ENCODE measurements around the gene CDC42SE2.
"Not testable (repeated sequence)": the region's sequence is repeated elsewhere in the genome, so short reads cannot be mapped to it uniquely, and the experiment has no call there.

The CDC42SE2 gene

DNA sequence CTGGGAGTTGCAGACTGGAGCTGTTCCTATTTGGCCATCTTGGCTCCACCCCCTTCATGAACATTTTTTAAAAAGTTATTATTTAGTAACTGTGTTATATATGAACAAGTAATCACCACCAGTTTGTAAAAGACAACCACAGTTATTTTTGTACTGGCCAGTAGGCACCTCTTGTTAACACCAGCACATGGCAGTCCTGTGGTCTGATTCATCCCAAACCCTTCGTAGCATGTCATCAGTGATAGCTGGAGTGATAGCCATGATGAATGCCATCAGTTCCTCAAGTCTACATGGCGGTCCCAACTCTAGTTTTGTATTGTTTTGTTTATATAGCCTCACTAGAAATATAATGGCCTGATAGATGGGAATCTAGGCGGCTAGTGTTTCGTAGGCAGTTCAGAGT, 74.2 kb downstream of the CDC42SE2 start:
- TF ChIP-seq, protein P1, sequence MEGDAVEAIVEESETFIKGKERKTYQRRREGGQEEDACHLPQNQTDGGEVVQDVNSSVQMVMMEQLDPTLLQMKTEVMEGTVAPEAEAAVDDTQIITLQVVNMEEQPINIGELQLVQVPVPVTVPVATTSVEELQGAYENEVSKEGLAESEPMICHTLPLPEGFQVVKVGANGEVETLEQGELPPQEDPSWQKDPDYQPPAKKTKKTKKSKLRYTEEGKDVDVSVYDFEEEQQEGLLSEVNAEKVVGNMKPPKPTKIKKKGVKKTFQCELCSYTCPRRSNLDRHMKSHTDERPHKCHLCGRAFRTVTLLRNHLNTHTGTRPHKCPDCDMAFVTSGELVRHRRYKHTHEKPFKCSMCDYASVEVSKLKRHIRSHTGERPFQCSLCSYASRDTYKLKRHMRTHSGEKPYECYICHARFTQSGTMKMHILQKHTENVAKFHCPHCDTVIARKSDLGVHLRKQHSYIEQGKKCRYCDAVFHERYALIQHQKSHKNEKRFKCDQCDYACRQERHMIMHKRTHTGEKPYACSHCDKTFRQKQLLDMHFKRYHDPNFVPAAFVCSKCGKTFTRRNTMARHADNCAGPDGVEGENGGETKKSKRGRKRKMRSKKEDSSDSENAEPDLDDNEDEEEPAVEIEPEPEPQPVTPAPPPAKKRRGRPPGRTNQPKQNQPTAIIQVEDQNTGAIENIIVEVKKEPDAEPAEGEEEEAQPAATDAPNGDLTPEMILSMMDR (IDR thresholded peaks at IDR 0.05; ENCODE audit: insufficient read depth, low read depth, low read length, missing control alignments) = no peak
- no peak for DNase-seq (ENCODE audit: low read depth)
- H3K4me3 ChIP-seq (ENCODE audit: low read length) = no peak overlapping the region

DNA sequence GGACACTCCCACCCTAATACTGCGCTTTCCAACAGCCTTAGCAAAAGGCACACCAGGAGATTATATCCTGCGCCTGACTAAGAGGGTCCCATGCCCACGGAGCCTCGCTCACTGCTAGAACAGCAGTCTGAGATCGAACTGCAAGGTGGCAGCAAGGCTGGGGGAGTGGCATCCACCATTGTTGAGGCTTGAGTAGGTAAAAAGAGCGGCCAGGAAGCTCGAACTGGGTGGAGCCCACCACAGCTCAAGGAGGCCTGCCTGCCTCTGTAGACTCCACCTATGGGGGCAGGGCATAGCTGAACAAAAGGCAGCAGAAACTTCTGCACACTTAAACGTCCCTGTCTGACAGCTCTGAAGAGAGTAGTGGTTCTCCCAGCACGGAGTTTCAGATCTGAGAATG, 80.4 kb downstream of the CDC42SE2 start:
- DNase-seq (ENCODE audit: low read depth); H3K4me3 ChIP-seq (ENCODE audit: low read length): not testable (repeated sequence)

DNA sequence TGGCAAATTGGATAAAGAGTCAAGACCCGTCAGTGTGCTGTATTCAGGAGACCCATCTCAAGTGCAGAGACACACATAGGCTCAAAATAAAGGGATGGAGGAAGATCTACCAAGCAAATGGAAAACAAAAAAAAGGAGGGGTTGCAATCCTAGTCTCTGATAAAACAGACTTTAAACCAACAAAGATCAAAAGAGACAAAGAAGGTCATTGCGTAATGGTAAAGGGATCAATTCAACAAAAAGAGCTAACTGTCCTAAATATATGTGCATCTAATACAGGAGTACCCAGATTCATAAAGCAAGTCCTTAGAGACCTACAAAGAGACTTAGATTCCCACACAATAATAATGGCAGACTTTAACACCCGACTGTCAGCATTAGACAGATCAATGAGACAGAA, 82.4 kb downstream of the CDC42SE2 start:
- DNase-seq (ENCODE audit: low read depth); H3K4me3 ChIP-seq (ENCODE audit: low read length): not testable (repeated sequence)

DNA sequence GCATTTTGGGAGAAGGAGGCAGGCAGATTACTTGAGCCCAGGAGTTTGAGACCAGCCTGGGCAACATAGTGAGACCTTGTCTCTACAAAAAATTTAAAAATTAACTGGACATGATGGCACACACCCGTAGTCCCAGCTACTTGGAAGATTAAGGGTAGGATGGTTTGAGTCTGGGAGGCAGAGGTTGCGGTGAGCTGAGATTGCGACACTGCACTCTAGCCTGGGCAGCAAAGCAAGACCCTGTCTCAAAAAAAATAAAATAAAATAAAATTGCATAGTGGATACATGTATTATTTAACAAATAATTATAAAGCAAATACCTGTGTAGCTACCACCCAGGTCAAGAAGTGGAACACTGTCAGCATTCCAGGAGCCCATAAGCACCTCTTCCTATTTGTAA, 90.1 kb downstream of the CDC42SE2 start:
- no peak for DNase-seq (ENCODE audit: low read depth)
- TF ChIP-seq, protein P1 (IDR thresholded peaks at IDR 0.05; ENCODE audit: insufficient read depth, low read depth, low read length, missing control alignments) = no peak

DNA sequence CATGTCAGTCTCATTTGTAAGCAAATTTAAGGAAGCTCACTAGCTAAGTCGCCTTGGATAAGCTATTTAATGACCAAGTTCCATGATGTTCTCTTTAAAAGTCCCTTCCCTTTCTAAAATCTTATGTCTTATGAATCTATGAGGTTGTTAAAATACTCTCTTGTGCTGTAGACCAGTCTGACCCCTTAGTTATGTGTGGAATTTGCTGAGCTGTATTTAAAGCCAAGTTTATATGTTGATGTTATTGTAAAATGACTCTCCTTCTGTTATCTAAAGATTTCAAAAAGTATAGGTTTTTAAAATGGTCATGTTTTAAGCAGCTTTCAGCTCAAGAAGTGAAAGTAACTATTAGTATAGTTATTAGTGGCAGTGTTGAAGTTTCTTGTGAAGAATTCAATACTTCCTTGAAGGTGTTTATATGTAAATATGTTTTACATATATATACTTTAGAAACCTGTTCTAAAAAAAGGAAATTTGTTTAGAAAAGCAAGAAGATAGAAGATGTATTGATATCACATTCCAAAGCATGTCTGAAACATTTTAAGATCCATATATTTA, 92.2 kb downstream of the CDC42SE2 start:
- TF ChIP-seq, protein P1 (IDR thresholded peaks at IDR 0.05; ENCODE audit: insufficient read depth, low read depth, low read length, missing control alignments) = no peak
- H3K4me3 ChIP-seq (ENCODE audit: low read length) = no peak overlapping the region
- DNase-seq (ENCODE audit: low read depth) = no peak

More for the DNA sequence above, 90.1 kb downstream of the CDC42SE2 start:
- H3K4me3 ChIP-seq (ENCODE audit: low read length) = no peak overlapping the region

DNA sequence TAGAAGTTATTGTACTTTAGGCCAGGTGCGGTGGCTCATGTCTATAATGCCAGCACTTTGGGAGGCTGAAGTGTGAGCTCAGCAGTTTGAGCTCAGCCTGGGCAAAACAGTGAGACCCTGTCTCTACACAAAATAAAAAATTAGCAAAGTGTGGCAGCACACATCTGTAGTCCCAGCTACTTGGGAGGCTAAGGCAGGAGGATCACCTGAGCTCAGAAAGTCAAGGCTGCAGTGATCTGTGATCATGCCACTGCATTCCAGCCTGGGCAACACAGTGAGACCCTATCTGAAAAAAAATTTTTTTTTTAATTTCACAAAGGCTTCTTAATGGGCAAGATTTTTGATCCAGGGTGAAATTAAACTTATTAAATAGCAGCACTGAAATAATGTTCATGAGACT, 92.8 kb downstream of the CDC42SE2 start:
- no peak overlapping the region for H3K4me3 ChIP-seq (ENCODE audit: low read length)
- TF ChIP-seq, protein P1 (IDR thresholded peaks at IDR 0.05; ENCODE audit: insufficient read depth, low read depth, low read length, missing control alignments) = no peak
- no peak for DNase-seq (ENCODE audit: low read depth)

DNA sequence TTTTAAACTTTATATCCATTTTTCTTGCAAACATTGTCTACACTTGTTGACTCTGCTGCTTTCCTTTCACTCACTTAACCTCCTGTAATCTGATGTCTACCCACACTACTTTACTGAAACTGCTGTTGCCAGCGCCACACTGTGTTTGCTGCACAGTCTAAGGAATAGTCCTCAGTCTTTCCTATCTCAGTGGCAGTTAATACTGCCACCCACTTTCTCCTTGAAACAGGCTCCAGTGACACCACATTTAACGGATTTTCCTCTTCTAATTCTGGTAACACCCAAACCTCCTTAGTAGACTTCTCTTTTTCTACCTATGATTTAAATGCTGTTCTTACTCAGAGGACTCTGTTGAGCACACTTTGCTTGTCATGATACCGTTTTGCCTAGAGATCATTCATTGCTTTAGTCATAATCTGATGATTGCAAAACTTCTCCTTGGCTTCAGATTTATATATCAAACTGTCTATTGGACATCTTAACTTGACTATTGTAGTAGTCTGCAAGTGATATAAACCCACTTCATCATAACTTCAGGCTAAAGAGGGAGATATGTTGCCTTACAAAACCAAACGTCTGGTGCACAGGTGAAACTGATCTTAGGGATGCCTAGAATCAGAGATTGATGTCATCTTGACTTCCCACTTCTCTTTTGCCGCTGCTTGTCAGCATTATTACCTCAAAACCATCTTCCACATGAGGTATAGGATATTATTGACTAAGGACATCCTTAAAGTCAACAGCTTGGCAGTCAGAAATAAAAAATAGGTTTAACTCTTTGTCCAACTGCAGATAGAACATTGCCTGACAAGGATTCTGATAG, 94.1 kb downstream of the CDC42SE2 start:
- peak; percentile 30 for DNase-seq (ENCODE audit: low read depth)
- no peak overlapping the region for H3K4me3 ChIP-seq (ENCODE audit: low read length)
- TF ChIP-seq, protein P1 (IDR thresholded peaks at IDR 0.05; ENCODE audit: insufficient read depth, low read depth, low read length, missing control alignments) = no peak
